ENCODE measurements around the gene SLC38A4.
A peak's percentile ranks its signal among the peaks of the same experiment; 100 is the strongest.

The SLC38A4 gene, protein sequence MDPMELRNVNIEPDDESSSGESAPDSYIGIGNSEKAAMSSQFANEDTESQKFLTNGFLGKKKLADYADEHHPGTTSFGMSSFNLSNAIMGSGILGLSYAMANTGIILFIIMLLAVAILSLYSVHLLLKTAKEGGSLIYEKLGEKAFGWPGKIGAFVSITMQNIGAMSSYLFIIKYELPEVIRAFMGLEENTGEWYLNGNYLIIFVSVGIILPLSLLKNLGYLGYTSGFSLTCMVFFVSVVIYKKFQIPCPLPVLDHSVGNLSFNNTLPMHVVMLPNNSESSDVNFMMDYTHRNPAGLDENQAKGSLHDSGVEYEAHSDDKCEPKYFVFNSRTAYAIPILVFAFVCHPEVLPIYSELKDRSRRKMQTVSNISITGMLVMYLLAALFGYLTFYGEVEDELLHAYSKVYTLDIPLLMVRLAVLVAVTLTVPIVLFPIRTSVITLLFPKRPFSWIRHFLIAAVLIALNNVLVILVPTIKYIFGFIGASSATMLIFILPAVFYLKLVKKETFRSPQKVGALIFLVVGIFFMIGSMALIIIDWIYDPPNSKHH

GRCh38 chr12:46825591-46826414, at the start of gene SLC38A4:
TSS of gene SLC38A4 (minus strand) at chr12:46825997. CDS start at chr12:46793071, 32,926 bp downstream.
- intact Hi-C loops (cut with DNase I; ENCODE audit: low total_unique reads), result no loop called here
- Histone ChIP-seq H3K4me1 (peaks cover 0 to 12% (median 5%) of the 10 kb centered on the region in 4 donors), H3K36me3 (no peaks in the 10 kb centered on the region), H3K27me3 (peaks cover 0 to 6% of the 10 kb centered on the region in 2 donors), H3K9me3 (no peaks in the 10 kb centered on the region), H3K4me3 (peak within 1 kb of the TSS; percentile 17 to 46), H3K27ac (no peak within 1 kb of the TSS)
- TF ChIP-seq, protein P1, sequence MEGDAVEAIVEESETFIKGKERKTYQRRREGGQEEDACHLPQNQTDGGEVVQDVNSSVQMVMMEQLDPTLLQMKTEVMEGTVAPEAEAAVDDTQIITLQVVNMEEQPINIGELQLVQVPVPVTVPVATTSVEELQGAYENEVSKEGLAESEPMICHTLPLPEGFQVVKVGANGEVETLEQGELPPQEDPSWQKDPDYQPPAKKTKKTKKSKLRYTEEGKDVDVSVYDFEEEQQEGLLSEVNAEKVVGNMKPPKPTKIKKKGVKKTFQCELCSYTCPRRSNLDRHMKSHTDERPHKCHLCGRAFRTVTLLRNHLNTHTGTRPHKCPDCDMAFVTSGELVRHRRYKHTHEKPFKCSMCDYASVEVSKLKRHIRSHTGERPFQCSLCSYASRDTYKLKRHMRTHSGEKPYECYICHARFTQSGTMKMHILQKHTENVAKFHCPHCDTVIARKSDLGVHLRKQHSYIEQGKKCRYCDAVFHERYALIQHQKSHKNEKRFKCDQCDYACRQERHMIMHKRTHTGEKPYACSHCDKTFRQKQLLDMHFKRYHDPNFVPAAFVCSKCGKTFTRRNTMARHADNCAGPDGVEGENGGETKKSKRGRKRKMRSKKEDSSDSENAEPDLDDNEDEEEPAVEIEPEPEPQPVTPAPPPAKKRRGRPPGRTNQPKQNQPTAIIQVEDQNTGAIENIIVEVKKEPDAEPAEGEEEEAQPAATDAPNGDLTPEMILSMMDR (IDR thresholded peaks at IDR 0.05), result peak; percentile 12 to 26
- peak in 1 of 2 donors; percentile 65 for DNase-seq

DNA sequence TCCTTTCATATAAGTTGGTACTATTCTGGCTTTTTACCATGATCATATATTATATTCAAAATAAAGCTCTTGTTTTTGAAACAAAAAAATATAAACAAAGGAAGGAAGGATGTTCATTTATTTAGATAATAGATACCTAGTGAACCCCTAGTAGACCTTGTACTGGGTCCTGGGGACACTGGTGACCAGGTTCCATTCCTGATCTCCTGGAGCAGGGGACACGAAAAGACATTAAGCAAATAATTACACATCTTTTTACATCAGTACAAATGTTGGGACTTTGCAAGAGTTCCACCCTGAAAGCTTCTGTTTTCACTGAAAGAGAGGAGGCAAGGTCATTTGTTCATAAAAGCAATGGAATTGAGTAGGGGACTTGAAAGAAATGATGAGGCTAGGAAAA, 49.3 kb upstream of the SLC38A4 start:
- TF ChIP-seq, protein P1 (IDR thresholded peaks at IDR 0.05), result no peak
- H3K4me3 ChIP-seq, result no peak overlapping the region
- peaks cover 0 to 5% (median 0%) of the 10 kb centered on the region in 3 donors for H3K36me3 ChIP-seq
- no peak for DNase-seq
- H3K27ac ChIP-seq, result no peak overlapping the region
- H3K27me3 ChIP-seq, result no peaks in the 10 kb centered on the region
- H3K4me1 ChIP-seq, result no peaks in the 10 kb centered on the region
- intact Hi-C loops (cut with DNase I; ENCODE audit: low total_unique reads), result no loop called here
- H3K9me3 ChIP-seq, result peaks cover 0 to 10% (median 5%) of the 10 kb centered on the region in 3 donors

GRCh38 chr12:46874642-46875041, 48.8 kb upstream of the SLC38A4 start:
- H3K9me3 ChIP-seq, result peaks cover 0 to 10% (median 5%) of the 10 kb centered on the region in 3 donors
- intact Hi-C loops (cut with DNase I; ENCODE audit: low total_unique reads), result no loop called here
- H3K36me3 ChIP-seq, result peaks cover 0 to 5% (median 0%) of the 10 kb centered on the region in 3 donors
- no peaks in the 10 kb centered on the region for H3K4me1 ChIP-seq
- TF ChIP-seq, protein P1 (IDR thresholded peaks at IDR 0.05), result no peak
- DNase-seq, result no peak
- no peaks in the 10 kb centered on the region for H3K27me3 ChIP-seq
- no peak overlapping the region for H3K4me3 ChIP-seq
- no peak overlapping the region for H3K27ac ChIP-seq

DNA sequence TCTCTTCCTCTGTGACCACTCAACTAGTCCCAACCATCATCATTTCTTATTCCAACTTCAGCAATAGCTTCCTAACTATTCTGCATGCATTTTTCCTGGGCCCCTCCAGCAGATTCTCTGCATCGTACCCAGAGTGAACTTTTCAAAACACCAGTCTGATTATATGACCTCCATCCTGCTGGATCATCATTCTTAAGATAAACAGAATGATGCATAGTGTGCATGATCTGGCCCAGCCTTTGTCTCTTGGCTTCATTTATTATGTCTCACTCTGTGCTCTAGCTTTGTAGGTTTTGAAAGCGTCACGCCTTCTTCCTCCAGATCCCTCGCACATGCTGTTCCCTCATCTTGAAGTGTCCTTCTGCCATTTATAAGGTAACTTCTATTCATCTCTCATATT, 46.3 kb upstream of the SLC38A4 start:
- TF ChIP-seq, protein P1 (IDR thresholded peaks at IDR 0.05), result no peak
- Histone ChIP-seq H3K4me3 (no peak overlapping the region), H3K27ac (no peak overlapping the region), H3K9me3 (peaks cover 0 to 8% (median 4%) of the 10 kb centered on the region in 3 donors), H3K4me1 (no peaks in the 10 kb centered on the region), H3K27me3 (no peaks in the 10 kb centered on the region), H3K36me3 (peaks cover 0 to 5% (median 0%) of the 10 kb centered on the region in 3 donors)
- intact Hi-C loops (cut with DNase I; ENCODE audit: low total_unique reads), result no loop called here
- no peak for DNase-seq

- TF ChIP-seq, protein P1 (IDR thresholded peaks at IDR 0.05), result no peak
- H3K9me3 ChIP-seq, result peaks cover 0 to 21% (median 19%) of the 10 kb centered on the region in 3 donors
- intact Hi-C loops (cut with DNase I; ENCODE audit: low total_unique reads), result no loop called here
These were observed 39.5 kb upstream of the SLC38A4 start for GRCh38 chr12:46865311-46865710.

More at GRCh38 chr12:46865311-46865710, 39.5 kb upstream of the SLC38A4 start:
- H3K27me3 ChIP-seq, result no peaks in the 10 kb centered on the region
- no peak for DNase-seq
- no peaks in the 10 kb centered on the region for H3K4me1 ChIP-seq
- no peak overlapping the region for H3K4me3 ChIP-seq
- H3K27ac ChIP-seq, result no peak overlapping the region
- no peaks in the 10 kb centered on the region for H3K36me3 ChIP-seq
